Activated T-helper 9 cell treated with anti-CD3 and anti-CD28 coated beads, Interleukin-2, amount 50 U/mL, for 16 hours (primary cell): ENCODE measurements around the gene PSMB7.

Experiments used
- DNase-seq: peaks from one replicate; pipeline ENCODE4 v3.0.0-alpha.2; 2020; ENCODE audit warnings: low read depth

Gene PSMB7

GRCh38 chr9:124356745-124357390, 58.4 kb downstream of the PSMB7 start:
- DNase-seq: no peak

- DNase-seq: no peak
Observed at GRCh38 chr9:124355941-124356744, 59.1 kb downstream of the PSMB7 start.

GRCh38 chr9:124355039-124355940, 60.0 kb downstream of the PSMB7 start:
- no peak for DNase-seq

DNA sequence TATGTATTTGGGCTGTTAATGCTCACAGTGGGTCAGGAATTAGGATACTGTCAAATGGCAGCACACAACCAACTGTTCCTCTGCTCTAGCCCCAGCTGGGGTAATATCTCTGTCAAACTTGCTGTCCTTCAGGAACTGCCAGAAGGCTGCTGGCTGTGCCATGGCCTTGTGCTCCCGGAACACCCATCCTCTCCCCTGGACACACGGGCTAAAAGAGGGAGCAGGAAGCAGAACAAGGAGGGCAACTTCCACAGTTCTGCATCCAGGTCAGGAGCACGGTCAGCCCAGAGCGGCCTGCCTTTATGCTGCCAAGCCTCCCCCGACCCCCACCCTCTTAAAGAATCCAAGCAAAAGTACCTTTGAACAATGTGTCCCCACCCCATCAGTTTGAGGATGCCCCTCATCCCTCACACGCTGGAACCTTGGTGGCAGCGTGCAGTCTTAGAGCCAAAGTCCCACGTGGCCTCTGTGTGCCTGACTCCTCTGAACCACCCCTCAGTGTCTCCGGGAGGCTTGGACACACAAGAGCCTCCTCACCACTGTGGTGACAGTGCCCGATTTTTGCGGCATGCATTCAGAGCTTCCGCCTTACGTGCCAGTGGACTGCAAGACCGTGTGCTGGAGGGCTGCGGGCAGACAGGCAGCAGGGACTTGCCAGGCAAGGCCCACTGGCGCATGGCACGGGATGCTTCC, 60.8 kb downstream of the PSMB7 start:
- no peak for DNase-seq

DNA sequence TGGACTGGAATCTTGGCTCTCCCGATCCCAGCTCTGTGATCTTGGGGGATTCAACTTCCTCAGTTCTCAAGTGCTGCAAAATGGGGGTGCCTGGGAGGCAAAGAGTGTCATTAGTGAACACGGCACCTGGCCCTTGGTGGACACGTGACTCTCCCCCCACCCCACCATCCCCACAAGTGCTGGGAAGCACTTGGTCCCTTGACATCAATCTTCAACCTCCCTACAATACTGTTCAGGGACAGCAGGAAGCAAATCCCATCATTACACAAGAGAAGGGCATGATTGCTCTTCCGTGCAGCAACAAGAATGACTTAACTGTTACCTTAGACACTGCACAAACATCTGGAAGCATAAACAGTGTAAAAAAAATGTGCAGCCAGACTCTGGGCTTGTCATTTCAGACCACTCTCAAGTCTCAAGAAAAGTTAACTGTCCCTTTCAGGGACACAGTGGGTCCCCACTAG, 61.4 kb downstream of the PSMB7 start:
- DNase-seq: no peak

DNA sequence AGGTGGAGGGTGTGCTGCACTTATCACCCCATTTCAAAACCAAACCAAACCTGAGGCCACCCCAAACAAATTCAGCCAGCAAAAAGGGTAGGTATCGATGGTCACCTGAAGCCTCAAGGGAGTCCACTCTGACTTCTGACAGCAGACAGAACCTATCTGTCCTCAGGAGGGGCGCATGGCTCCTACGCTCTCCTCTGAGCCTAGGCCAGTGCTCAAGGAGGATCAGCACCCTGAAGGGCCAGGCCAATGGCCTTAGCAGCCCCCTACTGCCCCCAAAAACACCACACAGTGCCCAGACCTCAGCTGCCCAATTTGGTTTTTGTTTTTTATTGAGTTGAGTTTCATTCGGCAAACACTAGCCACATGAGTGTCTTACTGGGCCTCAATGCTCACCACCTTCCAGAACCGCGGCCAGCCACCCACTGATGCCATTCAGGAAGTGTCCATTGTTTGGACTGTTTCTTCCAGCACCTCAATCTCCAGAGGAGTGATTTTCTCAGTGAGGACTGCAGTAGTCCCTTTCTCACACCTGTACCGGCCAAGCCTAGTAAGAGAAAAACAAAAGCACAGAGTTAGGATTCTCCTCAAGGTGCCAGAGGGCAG, 62.0 kb downstream of the PSMB7 start:
- no peak for DNase-seq

- no peak for DNase-seq
Observed at GRCh38 chr9:124352616-124353015, 62.6 kb downstream of the PSMB7 start.

DNA sequence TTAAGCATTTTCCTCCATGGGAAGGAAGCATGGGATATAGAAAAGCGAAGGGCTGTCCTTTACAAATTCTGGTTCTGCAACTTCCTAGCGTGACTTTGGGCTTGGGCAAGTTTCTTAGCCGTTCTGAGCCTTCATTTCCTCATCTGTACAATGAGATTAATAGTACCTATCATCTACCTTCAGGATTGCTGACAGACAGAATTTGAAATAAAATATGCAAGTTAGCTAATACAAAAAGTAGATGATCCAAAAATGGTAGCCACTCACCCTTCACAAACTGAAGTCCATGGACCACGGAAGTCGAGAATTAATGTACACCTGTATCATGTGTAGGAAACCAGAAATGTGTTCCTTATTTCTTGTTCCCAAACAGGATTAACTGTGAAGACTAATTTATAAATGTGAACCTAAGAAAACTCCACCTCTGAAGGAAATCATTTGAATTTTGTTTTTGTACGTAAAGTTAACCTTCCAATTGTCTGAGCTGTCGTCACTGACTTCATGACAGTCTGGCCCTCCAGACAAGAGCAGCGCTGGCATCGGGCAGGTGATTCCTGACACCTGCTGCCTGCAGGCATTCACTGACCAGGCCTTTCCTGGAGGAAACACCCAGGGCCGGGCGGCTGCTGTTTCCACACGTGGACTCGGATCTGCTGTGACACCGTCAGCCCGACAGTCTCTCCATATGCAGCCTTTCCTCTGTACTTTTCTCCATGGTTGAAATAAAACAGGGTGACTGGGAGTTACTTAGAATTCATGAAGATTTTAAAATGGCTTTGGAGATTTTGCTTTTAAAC, 63.4 kb downstream of the PSMB7 start:
- DNase-seq: no peak

GRCh38 chr9:124350494-124351263, 64.6 kb downstream of the PSMB7 start:
- DNase-seq: no peak

GRCh38 chr9:124349675-124350493, 65.4 kb downstream of the PSMB7 start:
- no peak for DNase-seq

DNA sequence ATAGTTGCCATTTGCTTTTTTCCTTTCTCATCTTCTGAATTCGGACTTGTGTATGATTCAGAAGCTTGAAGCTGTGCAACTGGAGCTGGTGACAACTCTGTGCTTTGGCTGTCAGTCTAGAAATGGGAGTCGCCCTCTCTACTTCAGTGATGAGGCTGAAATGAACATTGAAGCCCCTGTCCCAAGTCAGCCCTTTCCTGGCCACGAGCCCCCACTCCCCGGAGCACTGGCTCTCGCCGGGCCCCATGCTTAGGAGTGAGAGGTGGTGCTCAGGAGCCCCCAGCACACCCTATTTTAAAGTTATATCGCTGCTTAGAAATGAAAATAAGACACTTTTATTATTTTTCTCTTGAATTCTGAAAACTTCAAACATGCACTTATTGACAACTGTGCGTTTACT, 66.0 kb downstream of the PSMB7 start:
- no peak for DNase-seq

GRCh38 chr9:124348831-124349230, 66.4 kb downstream of the PSMB7 start:
- DNase-seq: no peak

- no peak for DNase-seq
Observed at GRCh38 chr9:124348363-124348762, 66.9 kb downstream of the PSMB7 start.

DNA sequence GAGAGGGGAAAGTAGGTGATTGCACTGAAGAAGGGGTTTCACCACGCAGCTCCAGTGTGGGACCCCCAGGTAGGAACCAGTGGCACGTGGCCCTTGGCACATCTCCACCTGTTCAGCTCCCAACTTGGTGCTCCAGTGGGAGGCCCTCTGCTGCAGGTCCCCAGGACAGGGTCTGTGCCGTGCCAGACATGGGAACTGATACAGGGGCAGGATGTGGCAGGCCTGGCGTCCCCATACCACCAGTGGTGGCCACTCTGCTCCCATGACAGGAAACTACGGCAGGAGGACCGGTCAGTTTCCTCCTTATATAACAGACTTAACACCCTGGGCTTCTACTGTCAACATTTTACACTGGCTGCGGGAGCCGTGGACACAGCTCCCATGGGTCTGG, 67.3 kb downstream of the PSMB7 start:
- DNase-seq: no peak

- DNase-seq: no peak
Observed at GRCh38 chr9:124347206-124347967, 67.9 kb downstream of the PSMB7 start.

DNA sequence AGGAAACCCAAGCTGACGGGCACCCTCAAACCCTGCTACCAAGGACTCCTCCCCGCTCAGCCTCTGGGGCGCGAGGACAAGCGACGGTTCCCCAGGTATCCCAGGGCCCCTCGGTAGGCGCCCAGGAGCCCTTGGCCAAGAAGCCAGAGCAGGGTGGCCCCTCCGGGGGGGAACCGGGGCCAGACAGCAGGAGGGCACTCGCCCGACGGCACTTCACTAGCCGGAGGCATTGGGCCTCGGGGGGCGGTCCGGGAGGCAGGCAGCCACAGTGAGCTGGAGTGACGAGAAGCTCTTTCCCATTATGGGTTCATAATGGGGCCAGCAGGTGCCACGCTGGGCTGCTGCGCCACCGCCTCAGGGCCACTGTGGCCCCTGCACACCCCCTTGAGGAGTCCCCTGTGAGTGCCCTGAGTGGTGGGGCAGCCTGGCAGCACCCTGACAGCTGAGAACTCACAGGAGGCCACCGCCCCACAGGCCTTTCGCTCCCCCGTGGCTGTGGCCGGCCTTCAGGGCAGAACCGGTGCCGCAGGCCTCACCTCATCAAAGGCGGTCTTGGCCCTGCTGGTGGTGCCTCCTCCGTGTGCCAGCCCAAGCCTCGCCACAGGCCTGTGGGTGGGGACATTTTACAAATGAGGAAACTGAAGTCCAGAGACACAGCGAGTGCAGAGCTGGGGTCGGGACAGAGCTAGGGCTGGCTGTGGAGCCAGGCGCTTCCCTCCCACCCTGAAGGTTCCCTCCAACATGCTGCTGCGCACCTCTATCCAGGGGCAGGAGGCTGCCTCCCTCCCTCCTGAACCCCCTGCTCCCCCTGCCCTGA, 68.7 kb downstream of the PSMB7 start:
- DNase-seq: no peak

DNA sequence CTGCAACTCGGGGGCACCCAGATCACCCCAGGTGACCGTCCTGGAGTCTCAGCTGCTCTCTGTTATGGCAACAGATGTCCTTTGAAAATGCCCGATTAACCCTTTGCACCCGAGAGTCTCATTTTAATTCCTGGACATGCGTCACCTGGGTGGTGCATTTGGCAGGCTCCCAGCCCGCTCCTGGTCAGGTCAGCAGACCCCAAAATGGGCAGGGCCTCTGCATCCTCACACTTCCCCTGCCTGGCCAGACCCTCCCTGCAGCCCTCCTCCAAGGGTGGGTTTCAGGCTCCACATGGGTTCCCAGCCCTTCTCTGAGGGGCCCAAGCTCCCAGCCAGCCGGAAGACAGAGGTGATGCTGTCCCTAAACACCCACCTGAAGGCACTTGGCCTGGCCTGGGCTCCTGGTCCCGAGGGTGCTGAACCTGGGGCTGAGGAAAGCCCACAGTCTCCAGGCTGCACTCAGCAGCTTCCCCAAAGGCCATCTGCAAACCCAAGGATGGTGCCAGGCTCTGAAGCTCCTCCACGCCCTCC, 69.4 kb downstream of the PSMB7 start:
- no peak for DNase-seq
